ENCODE measurements around the gene CCBE1.

- TF ChIP-seq CTCF (IDR thresholded peaks at IDR 0.05 in 2 of 3, conservative IDR thresholded peaks at IDR 0.05 in 1 of 3; ENCODE audit: insufficient read depth in 2 of 3, low read depth in 1 of 3, low read length in 3 of 3) (no peak), BACH1 (tag; IDR thresholded peaks at IDR 0.05) (no peak), POLR2AphosphoS5 (IDR thresholded peaks at IDR 0.05; ENCODE audit: control insufficient read depth, insufficient read depth, low read depth, low read length) (no peak), POLR2A (conservative IDR thresholded peaks at IDR 0.05) (no peak), ZNF655 (CRISPR knock-in tag; IDR thresholded peaks at IDR 0.05) (no peak), TCF7 (IDR thresholded peaks at IDR 0.05; ENCODE audit: borderline replicate concordance) (no peak)
Observed at GRCh38 chr18:59569390-59569791, 127.8 kb downstream of the CCBE1 start.
